ENCODE data around the gene LOXHD1.

LOXHD1 gene

DNA sequence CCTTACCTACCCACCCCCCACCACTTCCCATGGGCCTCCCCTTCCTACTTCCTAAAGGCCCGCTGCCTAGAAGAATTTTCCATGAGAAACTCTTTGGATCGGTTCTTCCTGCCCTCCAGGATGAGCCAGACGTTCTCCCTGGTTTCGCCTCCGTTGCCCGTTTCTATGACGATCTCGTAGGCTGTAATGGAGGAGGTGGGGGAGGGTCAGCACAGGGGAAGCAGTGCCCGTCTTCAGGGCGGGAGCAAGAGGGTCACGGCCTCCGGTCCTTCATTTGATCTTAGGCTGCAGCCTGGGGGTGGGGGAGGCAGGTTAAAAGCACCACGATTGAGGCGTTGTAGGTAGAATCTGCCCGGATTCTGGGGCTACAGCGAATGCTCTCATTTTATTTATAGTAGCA is 172.0 kb downstream of the LOXHD1 start:
- Histone ChIP-seq H3K4me3 (ENCODE audit: low read length in 2 of 2) (no peak overlapping the region), H3K36me3 (ENCODE audit: control insufficient read depth in 2 of 2, insufficient read depth in 2 of 2, low read length in 2 of 2) (no peaks in the 10 kb centered on the region), H3K9me3 (ENCODE audit: control insufficient read depth in 2 of 2, low read length in 2 of 2) (no peaks in the 10 kb centered on the region), H3K27me3 (ENCODE audit: control insufficient read depth in 2 of 2, insufficient read depth in 2 of 2, low read length in 2 of 2) (peaks cover 0 to 2% of the 10 kb centered on the region in 2 donors), H3K9ac (ENCODE audit: low read depth in 1 of 2, low read length in 2 of 2) (no peak overlapping the region), H3K27ac (ENCODE audit: low read depth in 2 of 2, low read length in 2 of 2) (no peak overlapping the region), H3K4me1 (ENCODE audit: control insufficient read depth in 2 of 2, insufficient read depth in 2 of 2, low read length in 2 of 2) (no peaks in the 10 kb centered on the region)

- no peaks in the 10 kb centered on the region for H3K9me3 ChIP-seq (ENCODE audit: control insufficient read depth in 2 of 2, low read length in 2 of 2)
- H3K9ac ChIP-seq (ENCODE audit: low read depth in 1 of 2, low read length in 2 of 2): no peak overlapping the region
- peaks cover 0 to 2% of the 10 kb centered on the region in 2 donors for H3K27me3 ChIP-seq (ENCODE audit: control insufficient read depth in 2 of 2, insufficient read depth in 2 of 2, low read length in 2 of 2)
- no peak overlapping the region for H3K27ac ChIP-seq (ENCODE audit: low read depth in 2 of 2, low read length in 2 of 2)
- no peaks in the 10 kb centered on the region for H3K4me1 ChIP-seq (ENCODE audit: control insufficient read depth in 2 of 2, insufficient read depth in 2 of 2, low read length in 2 of 2)
- H3K36me3 ChIP-seq (ENCODE audit: control insufficient read depth in 2 of 2, insufficient read depth in 2 of 2, low read length in 2 of 2): no peaks in the 10 kb centered on the region
- no peak overlapping the region for H3K4me3 ChIP-seq (ENCODE audit: low read length in 2 of 2)
These were observed 174.2 kb downstream of the LOXHD1 start for GRCh38 chr18:46482831-46483230.

- no peak overlapping the region for H3K27ac ChIP-seq (ENCODE audit: low read depth in 2 of 2, low read length in 2 of 2)
- H3K9ac ChIP-seq (ENCODE audit: low read depth in 1 of 2, low read length in 2 of 2): no peak overlapping the region
- H3K27me3 ChIP-seq (ENCODE audit: control insufficient read depth in 2 of 2, insufficient read depth in 2 of 2, low read length in 2 of 2): peaks cover 0 to 2% of the 10 kb centered on the region in 2 donors
- no peaks in the 10 kb centered on the region for H3K9me3 ChIP-seq (ENCODE audit: control insufficient read depth in 2 of 2, low read length in 2 of 2)
- no peaks in the 10 kb centered on the region for H3K4me1 ChIP-seq (ENCODE audit: control insufficient read depth in 2 of 2, insufficient read depth in 2 of 2, low read length in 2 of 2)
- H3K4me3 ChIP-seq (ENCODE audit: low read length in 2 of 2): no peak overlapping the region
- H3K36me3 ChIP-seq (ENCODE audit: control insufficient read depth in 2 of 2, insufficient read depth in 2 of 2, low read length in 2 of 2): no peaks in the 10 kb centered on the region
These were observed 175.2 kb downstream of the LOXHD1 start for GRCh38 chr18:46481847-46482245.

- H3K4me1 ChIP-seq (ENCODE audit: control insufficient read depth in 2 of 2, insufficient read depth in 2 of 2, low read length in 2 of 2): no peaks in the 10 kb centered on the region
- no peak overlapping the region for H3K4me3 ChIP-seq (ENCODE audit: low read length in 2 of 2)
- H3K27ac ChIP-seq (ENCODE audit: low read depth in 2 of 2, low read length in 2 of 2): no peak overlapping the region
- H3K9me3 ChIP-seq (ENCODE audit: control insufficient read depth in 2 of 2, low read length in 2 of 2): no peaks in the 10 kb centered on the region
- H3K36me3 ChIP-seq (ENCODE audit: control insufficient read depth in 2 of 2, insufficient read depth in 2 of 2, low read length in 2 of 2): no peaks in the 10 kb centered on the region
- H3K27me3 ChIP-seq (ENCODE audit: control insufficient read depth in 2 of 2, insufficient read depth in 2 of 2, low read length in 2 of 2): peaks cover 0 to 2% of the 10 kb centered on the region in 2 donors
- no peak overlapping the region for H3K9ac ChIP-seq (ENCODE audit: low read depth in 1 of 2, low read length in 2 of 2)
These were observed 175.8 kb downstream of the LOXHD1 start for GRCh38 chr18:46481048-46481846.

- no peaks in the 10 kb centered on the region for H3K36me3 ChIP-seq (ENCODE audit: control insufficient read depth in 2 of 2, insufficient read depth in 2 of 2, low read length in 2 of 2)
- H3K27ac ChIP-seq (ENCODE audit: low read depth in 2 of 2, low read length in 2 of 2): no peak overlapping the region
- H3K9me3 ChIP-seq (ENCODE audit: control insufficient read depth in 2 of 2, low read length in 2 of 2): no peaks in the 10 kb centered on the region
- H3K4me3 ChIP-seq (ENCODE audit: low read length in 2 of 2): no peak overlapping the region
- H3K4me1 ChIP-seq (ENCODE audit: control insufficient read depth in 2 of 2, insufficient read depth in 2 of 2, low read length in 2 of 2): no peaks in the 10 kb centered on the region
- no peak overlapping the region for H3K9ac ChIP-seq (ENCODE audit: low read depth in 1 of 2, low read length in 2 of 2)
- H3K27me3 ChIP-seq (ENCODE audit: control insufficient read depth in 2 of 2, insufficient read depth in 2 of 2, low read length in 2 of 2): peaks cover 0 to 2% of the 10 kb centered on the region in 2 donors
These were observed 176.8 kb downstream of the LOXHD1 start for GRCh38 chr18:46480226-46480625.

GRCh38 chr18:46478796-46479195 is 178.2 kb downstream of the LOXHD1 start:
- no peak overlapping the region for H3K4me3 ChIP-seq (ENCODE audit: low read length in 2 of 2)
- H3K9ac ChIP-seq (ENCODE audit: low read depth in 1 of 2, low read length in 2 of 2): no peak overlapping the region
- H3K27me3 ChIP-seq (ENCODE audit: control insufficient read depth in 2 of 2, insufficient read depth in 2 of 2, low read length in 2 of 2): peaks cover 0 to 2% of the 10 kb centered on the region in 2 donors
- no peaks in the 10 kb centered on the region for H3K9me3 ChIP-seq (ENCODE audit: control insufficient read depth in 2 of 2, low read length in 2 of 2)
- H3K36me3 ChIP-seq (ENCODE audit: control insufficient read depth in 2 of 2, insufficient read depth in 2 of 2, low read length in 2 of 2): no peaks in the 10 kb centered on the region
- no peak overlapping the region for H3K27ac ChIP-seq (ENCODE audit: low read depth in 2 of 2, low read length in 2 of 2)
- H3K4me1 ChIP-seq (ENCODE audit: control insufficient read depth in 2 of 2, insufficient read depth in 2 of 2, low read length in 2 of 2): no peaks in the 10 kb centered on the region

DNA sequence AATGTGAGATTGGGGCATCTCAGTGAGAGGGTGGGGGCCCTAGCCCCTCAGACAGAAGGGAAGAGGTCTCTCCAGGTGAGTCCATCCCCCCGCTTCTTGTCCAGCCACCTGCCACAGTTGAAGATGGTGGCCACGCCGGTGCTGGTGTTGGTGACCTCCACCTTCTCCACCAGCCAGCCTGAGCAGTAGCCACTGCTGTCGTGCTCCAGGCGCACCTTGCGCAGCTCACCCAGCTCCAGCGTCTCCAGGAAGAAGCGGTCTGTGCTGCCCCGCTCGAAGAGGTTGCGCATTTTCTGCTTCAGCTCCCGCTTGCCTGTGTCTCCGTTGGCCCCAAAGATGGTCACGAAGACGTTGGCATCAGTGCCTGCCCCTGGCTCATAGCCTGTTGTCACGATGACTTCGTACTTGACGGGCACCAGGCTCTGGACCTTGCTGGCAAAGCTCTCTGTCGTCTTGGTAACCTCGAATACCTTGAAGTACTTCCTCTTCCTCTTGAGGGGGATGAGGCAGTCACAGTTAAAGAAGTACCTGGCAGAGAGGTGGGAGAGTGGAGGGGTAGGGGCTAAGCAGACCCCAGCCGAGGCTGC is 179.5 kb downstream of the LOXHD1 start:
- no peak overlapping the region for H3K9ac ChIP-seq (ENCODE audit: low read depth in 1 of 2, low read length in 2 of 2)
- H3K4me1 ChIP-seq (ENCODE audit: control insufficient read depth in 2 of 2, insufficient read depth in 2 of 2, low read length in 2 of 2): no peaks in the 10 kb centered on the region
- H3K27me3 ChIP-seq (ENCODE audit: control insufficient read depth in 2 of 2, insufficient read depth in 2 of 2, low read length in 2 of 2): no peaks in the 10 kb centered on the region
- no peak overlapping the region for H3K4me3 ChIP-seq (ENCODE audit: low read length in 2 of 2)
- no peaks in the 10 kb centered on the region for H3K36me3 ChIP-seq (ENCODE audit: control insufficient read depth in 2 of 2, insufficient read depth in 2 of 2, low read length in 2 of 2)
- H3K9me3 ChIP-seq (ENCODE audit: control insufficient read depth in 2 of 2, low read length in 2 of 2): no peaks in the 10 kb centered on the region
- no peak overlapping the region for H3K27ac ChIP-seq (ENCODE audit: low read depth in 2 of 2, low read length in 2 of 2)

DNA sequence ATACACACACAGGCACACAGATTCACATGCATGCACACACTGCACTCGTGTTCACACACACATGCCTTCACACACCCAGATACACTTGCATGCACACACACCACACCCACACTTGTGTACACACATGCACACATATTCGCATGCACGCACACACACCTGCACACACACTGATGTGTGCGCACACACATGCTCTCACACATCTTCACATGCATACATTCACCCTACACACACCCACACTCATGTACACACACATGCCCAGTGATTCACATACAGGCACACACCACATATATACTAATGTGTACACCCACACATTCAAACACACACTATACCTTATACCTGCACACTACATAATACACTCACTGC is 181.6 kb downstream of the LOXHD1 start:
- Histone ChIP-seq H3K9ac (ENCODE audit: low read depth in 1 of 2, low read length in 2 of 2) (no peak overlapping the region), H3K27me3 (ENCODE audit: control insufficient read depth in 2 of 2, insufficient read depth in 2 of 2, low read length in 2 of 2) (no peaks in the 10 kb centered on the region), H3K4me3 (ENCODE audit: low read length in 2 of 2) (no peak overlapping the region), H3K4me1 (ENCODE audit: control insufficient read depth in 2 of 2, insufficient read depth in 2 of 2, low read length in 2 of 2) (no peaks in the 10 kb centered on the region), H3K36me3 (ENCODE audit: control insufficient read depth in 2 of 2, insufficient read depth in 2 of 2, low read length in 2 of 2) (no peaks in the 10 kb centered on the region), H3K9me3 (ENCODE audit: control insufficient read depth in 2 of 2, low read length in 2 of 2) (no peaks in the 10 kb centered on the region), H3K27ac (ENCODE audit: low read depth in 2 of 2, low read length in 2 of 2) (no peak overlapping the region)

- Histone ChIP-seq H3K9me3 (ENCODE audit: control insufficient read depth in 2 of 2, low read length in 2 of 2) (no peaks in the 10 kb centered on the region), H3K27me3 (ENCODE audit: control insufficient read depth in 2 of 2, insufficient read depth in 2 of 2, low read length in 2 of 2) (no peaks in the 10 kb centered on the region), H3K4me3 (ENCODE audit: low read length in 2 of 2) (no peak overlapping the region), H3K9ac (ENCODE audit: low read depth in 1 of 2, low read length in 2 of 2) (no peak overlapping the region), H3K4me1 (ENCODE audit: control insufficient read depth in 2 of 2, insufficient read depth in 2 of 2, low read length in 2 of 2) (no peaks in the 10 kb centered on the region), H3K27ac (ENCODE audit: low read depth in 2 of 2, low read length in 2 of 2) (no peak overlapping the region), H3K36me3 (ENCODE audit: control insufficient read depth in 2 of 2, insufficient read depth in 2 of 2, low read length in 2 of 2) (no peaks in the 10 kb centered on the region)
These were observed 182.3 kb downstream of the LOXHD1 start for GRCh38 chr18:46474487-46475389.

Data from mucosa of rectum (tissue), 2 donors.